ENCODE measurements around the gene ABCE1. TPM values are rescaled to one million over a fixed set of nuclear protein-coding genes. Genes with fewer than 3 reads are reported as not detected.

The ABCE1 gene
- total RNA-seq, 1 donor from 2014 or later = 45.6 TPM

DNA sequence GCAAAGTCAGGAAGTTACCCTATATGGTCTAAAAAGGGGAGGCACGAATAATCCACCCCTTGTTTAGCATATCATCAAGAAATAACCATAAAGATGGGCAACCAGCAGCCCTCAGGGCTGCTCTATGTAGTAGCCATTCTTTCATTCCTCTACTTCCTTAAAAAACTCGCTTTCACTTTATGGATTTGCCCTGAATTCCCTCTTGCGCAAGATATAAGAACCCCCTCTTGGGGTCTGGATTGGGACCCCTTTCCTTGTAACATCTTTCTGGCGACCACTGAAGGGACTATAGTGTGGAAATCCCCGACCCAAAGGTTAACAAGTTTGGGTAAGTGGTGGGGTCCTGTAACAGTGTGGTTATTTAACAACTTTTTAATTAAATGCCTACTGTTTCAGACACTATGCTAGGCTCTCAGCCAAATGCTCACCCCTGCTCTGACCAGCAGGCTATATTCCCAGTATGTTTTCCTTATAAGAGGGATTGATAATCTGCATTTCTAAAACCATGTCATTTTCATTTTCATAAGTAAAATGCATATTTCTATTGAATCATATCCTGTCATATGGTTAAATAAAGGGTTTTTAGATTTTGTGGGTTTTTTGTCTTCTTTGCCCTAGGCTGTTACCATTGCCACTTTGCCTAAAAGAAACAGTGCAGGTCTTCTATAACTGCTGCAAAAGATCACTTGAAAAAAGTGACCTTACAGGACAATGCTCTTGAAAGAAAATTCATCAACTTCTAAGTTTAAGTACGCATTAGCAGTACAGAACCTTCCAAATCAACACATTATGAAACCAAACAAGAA, 41.6 kb upstream of the ABCE1 start:
- peaks cover 5% of the 10 kb centered on the region for H3K36me3 Mint-ChIP-seq (ENCODE audit: unreplicated experiment)
- H3K4me3 Mint-ChIP-seq (ENCODE audit: unreplicated experiment) = no peak overlapping the region
- H3K9me3 Mint-ChIP-seq (ENCODE audit: unreplicated experiment) = no peaks in the 10 kb centered on the region
- no peaks in the 10 kb centered on the region for H3K27me3 Mint-ChIP-seq (ENCODE audit: unreplicated experiment)
- TF ChIP-seq, protein P1, sequence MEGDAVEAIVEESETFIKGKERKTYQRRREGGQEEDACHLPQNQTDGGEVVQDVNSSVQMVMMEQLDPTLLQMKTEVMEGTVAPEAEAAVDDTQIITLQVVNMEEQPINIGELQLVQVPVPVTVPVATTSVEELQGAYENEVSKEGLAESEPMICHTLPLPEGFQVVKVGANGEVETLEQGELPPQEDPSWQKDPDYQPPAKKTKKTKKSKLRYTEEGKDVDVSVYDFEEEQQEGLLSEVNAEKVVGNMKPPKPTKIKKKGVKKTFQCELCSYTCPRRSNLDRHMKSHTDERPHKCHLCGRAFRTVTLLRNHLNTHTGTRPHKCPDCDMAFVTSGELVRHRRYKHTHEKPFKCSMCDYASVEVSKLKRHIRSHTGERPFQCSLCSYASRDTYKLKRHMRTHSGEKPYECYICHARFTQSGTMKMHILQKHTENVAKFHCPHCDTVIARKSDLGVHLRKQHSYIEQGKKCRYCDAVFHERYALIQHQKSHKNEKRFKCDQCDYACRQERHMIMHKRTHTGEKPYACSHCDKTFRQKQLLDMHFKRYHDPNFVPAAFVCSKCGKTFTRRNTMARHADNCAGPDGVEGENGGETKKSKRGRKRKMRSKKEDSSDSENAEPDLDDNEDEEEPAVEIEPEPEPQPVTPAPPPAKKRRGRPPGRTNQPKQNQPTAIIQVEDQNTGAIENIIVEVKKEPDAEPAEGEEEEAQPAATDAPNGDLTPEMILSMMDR (IDR thresholded peaks at IDR 0.05) = no peak
- H3K4me1 Mint-ChIP-seq (ENCODE audit: unreplicated experiment) = peaks cover 12% of the 10 kb centered on the region
- no peak overlapping the region for H3K27ac Mint-ChIP-seq (ENCODE audit: unreplicated experiment)
- no peak for DNase-seq (ENCODE audit: extremely low spot score, unreplicated experiment)

DNA sequence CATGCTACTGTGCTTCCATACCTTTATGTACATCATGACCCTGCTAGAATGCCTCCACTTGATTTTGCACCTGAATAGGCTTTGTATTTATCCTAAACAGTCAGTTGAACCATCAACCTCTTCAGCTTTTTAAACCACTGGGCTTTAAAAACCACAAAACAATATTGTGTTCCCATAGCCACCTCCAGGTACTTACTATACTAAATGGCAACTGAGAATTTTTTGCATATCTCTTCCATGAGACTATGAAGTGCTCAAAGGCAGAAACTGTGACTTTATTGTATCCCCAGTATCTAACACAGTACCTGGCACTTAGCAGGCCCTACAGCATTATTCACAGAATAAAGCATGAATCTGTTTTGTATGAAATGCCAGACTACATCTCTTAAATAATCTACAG, 39.9 kb upstream of the ABCE1 start:
- H3K9me3 Mint-ChIP-seq (ENCODE audit: unreplicated experiment) = no peaks in the 10 kb centered on the region
- no peak overlapping the region for H3K4me3 Mint-ChIP-seq (ENCODE audit: unreplicated experiment)
- H3K36me3 Mint-ChIP-seq (ENCODE audit: unreplicated experiment) = peaks cover 8% of the 10 kb centered on the region
- H3K4me1 Mint-ChIP-seq (ENCODE audit: unreplicated experiment) = peaks cover 12% of the 10 kb centered on the region
- DNase-seq (ENCODE audit: extremely low spot score, unreplicated experiment) = no peak
- TF ChIP-seq, protein P1 (IDR thresholded peaks at IDR 0.05) = no peak
- no peak overlapping the region for H3K27ac Mint-ChIP-seq (ENCODE audit: unreplicated experiment)
- H3K27me3 Mint-ChIP-seq (ENCODE audit: unreplicated experiment) = no peaks in the 10 kb centered on the region

DNA sequence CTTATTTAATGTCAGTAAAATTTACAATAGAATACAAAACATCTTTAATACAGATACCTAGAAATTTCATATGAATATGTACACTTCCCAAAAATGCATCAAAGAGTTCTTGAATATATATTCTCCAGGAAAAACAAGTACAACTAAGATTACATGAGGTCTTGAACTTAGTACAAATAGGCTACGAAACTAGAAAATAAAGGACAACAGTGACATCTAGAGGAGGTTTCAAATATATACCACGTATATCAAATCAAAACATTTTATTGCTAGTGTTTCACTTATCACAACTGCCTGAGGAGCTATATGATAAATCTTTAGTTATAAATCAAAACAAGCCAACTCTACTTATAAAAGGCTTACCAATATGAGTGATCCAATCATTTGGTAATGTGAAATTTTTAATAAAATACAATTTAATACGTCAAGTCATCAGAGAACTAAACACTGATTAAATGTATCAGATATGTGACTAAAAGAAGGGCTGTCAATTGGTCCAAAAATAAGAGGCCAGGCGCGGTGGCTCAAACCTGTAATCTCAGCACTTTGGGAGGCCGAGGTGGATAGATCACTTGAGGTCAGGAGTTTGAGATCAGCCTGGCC, 36.7 kb upstream of the ABCE1 start:
- TF ChIP-seq, protein P1 (IDR thresholded peaks at IDR 0.05) = peak; percentile 63
- no peaks in the 10 kb centered on the region for H3K9me3 Mint-ChIP-seq (ENCODE audit: unreplicated experiment)
- DNase-seq (ENCODE audit: extremely low spot score, unreplicated experiment) = no peak
- no peak overlapping the region for H3K27ac Mint-ChIP-seq (ENCODE audit: unreplicated experiment)
- no peaks in the 10 kb centered on the region for H3K27me3 Mint-ChIP-seq (ENCODE audit: unreplicated experiment)
- H3K4me1 Mint-ChIP-seq (ENCODE audit: unreplicated experiment) = peaks cover 21% of the 10 kb centered on the region
- H3K36me3 Mint-ChIP-seq (ENCODE audit: unreplicated experiment) = peaks cover 10% of the 10 kb centered on the region
- H3K4me3 Mint-ChIP-seq (ENCODE audit: unreplicated experiment) = no peak overlapping the region

DNA sequence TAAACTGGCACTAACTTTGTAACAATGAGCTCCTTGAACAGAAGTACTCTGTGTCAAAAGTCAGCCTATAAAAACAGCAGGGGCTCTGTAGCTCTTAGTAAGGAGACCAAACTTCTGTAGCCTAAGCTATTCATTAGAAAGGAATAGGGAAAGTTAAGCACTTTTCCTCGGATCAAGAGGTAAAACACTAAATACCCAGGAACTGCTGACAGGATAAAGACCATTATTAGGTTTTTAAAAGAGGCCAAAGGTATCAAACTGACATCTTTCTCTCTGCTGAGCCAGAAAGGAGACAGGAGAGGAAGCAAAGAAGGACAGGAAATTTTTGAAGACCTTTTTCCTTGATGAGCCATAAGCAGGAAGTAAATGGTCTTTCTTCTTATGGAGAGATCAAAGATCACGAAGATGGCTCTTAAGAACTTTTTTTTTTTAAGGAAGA, 32.0 kb upstream of the ABCE1 start:
- H3K4me1 Mint-ChIP-seq (ENCODE audit: unreplicated experiment) = peaks cover 14% of the 10 kb centered on the region
- H3K4me3 Mint-ChIP-seq (ENCODE audit: unreplicated experiment) = no peak overlapping the region
- TF ChIP-seq, protein P1 (IDR thresholded peaks at IDR 0.05) = no peak
- no peaks in the 10 kb centered on the region for H3K9me3 Mint-ChIP-seq (ENCODE audit: unreplicated experiment)
- H3K27ac Mint-ChIP-seq (ENCODE audit: unreplicated experiment) = peak overlapping the region; percentile 8
- peaks cover 14% of the 10 kb centered on the region for H3K36me3 Mint-ChIP-seq (ENCODE audit: unreplicated experiment)
- no peaks in the 10 kb centered on the region for H3K27me3 Mint-ChIP-seq (ENCODE audit: unreplicated experiment)
- DNase-seq (ENCODE audit: extremely low spot score, unreplicated experiment) = no peak

DNA sequence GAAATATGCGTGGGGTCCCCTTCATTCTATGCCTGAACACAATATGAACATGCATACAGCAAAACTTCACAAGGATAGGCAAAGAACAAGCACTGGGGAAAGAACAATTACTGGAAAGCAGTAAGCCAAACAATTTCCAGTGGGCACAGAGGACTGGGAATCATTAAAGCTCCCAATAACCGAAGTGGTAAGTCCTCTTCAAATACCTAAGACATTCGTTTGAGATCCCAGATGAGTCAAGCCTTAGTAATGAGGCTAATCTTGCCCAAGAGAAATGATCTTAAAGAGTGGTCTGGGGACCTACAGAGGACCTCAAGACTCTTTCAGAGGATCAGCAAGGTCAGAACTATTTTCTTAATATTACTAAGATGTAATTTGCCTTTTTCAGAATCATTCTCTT, 28.8 kb upstream of the ABCE1 start:
- no peak for DNase-seq (ENCODE audit: extremely low spot score, unreplicated experiment)
- no peak overlapping the region for H3K4me3 Mint-ChIP-seq (ENCODE audit: unreplicated experiment)
- no peak overlapping the region for H3K27ac Mint-ChIP-seq (ENCODE audit: unreplicated experiment)
- H3K27me3 Mint-ChIP-seq (ENCODE audit: unreplicated experiment) = no peaks in the 10 kb centered on the region
- peaks cover 5% of the 10 kb centered on the region for H3K36me3 Mint-ChIP-seq (ENCODE audit: unreplicated experiment)
- TF ChIP-seq, protein P1 (IDR thresholded peaks at IDR 0.05) = no peak
- H3K9me3 Mint-ChIP-seq (ENCODE audit: unreplicated experiment) = no peaks in the 10 kb centered on the region
- H3K4me1 Mint-ChIP-seq (ENCODE audit: unreplicated experiment) = peaks cover 12% of the 10 kb centered on the region

Data from osteocyte (in vitro differentiated cells).